ENCODE data around the gene IFNLR1.

IFNLR1 gene

DNA sequence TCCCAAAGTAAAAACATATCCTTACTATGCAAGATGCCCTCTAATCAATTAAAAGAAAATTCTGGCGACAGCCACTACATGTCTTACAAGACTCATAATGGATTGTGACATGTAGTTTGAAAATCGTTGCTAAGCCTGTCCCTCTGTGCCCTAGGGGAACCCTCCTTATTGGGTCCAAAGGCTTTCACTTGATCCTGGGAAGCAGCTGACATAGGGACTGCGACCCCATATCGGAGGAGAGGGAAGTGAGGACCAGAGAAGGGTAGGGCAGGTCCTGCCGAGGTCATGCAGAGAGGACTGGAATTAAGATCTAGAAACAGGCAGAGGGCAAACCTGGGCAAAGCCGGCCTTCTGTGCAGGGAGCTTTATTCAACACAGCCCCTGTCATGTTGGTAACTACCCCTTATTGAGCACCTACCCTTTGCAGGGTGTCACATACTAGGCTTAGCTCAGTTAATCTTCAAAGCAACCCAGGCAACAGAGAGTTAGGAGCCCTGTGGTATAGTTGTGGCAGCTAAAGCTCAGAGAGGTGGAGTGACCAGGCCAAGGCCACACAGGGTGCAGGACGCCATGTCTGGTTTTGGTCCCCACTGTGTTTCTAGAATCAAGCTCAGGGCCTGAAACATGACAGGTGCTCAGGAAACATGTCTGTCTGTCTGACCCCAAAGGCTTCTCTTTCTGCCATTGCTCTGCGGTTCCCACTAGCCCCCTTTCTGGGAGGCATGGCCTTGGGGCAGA lies 18.4 kb upstream of the IFNLR1 start:
- no peak for DNase-seq

DNA sequence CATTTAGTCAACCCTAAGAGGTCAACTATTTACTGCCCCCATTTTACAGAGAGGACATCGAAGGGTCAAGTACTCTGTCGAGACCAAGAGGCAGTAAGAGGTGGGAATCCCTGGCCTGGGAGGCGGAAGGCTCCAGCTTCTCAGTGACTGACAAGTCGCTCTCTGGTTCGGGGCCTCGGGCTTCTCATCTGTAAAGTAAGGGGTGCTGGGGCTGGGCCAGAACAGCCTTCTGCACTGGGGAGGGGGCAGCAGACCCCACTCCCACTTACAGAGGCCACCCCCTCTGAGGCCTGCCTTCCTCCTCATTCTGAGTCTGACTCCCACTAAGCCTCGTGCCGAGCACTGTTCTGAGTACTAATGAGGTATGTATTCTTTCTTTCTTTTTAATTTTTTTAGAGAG lies 17.0 kb upstream of the IFNLR1 start:
- DNase-seq, result no peak

DNA sequence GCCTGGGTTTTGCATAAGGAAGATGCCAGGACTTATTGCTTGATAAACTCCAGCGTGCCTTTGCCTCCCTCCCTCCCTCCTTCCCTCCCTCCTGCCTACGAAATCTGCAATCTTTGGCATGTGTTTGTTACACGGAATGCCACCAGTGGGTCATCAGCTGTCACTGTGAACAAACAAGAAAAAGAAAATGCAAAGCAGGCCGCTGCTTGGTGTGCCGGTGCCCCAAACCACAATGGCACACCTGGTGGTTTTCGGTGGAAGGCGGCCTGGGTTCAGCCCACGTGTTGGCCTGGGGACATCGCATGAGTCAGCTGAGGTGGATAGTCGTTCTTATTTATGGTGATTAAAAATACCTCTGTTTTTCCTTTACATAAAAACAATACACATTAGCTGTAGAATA lies 16.3 kb upstream of the IFNLR1 start:
- DNase-seq, result no peak

DNA sequence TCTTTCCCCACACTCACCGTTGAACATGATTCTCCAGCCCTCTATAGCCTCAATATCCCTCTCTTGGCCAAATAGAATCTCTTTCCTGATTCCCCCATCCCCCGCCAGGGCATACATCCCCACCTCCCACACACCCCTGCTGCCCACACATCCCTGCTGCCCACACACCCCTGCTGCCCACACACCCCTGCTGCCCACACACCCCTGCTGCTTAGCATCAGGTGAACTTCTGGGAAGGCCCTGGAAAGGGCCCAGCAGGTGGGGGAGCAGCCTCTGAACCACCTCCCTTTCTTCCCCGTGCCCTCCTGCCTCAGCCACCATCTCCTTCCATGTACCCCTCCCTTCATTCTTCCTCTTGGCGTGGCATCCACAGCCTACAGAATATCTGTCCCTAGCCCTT lies 15.9 kb upstream of the IFNLR1 start:
- no peak for DNase-seq

DNA sequence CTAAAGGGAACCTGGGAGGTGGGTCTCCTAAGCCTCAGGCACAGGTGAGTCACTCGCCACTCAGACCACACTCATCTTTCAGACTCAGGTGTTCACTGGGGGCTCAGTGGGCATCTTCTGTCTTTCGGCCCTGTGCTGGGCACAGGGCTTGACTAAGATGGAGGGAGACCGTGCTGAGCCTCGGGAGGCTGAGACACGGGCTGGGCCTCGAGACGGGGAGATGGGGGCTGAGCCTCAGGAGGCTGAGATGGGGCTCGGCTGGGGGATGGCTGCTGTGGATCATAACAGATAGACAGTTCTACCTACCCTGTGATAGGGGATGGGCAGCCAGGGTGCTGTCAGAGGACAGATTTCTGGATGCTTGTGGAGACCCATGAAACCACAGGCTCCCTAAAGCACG lies 15.5 kb upstream of the IFNLR1 start:
- DNase-seq, result no peak

DNA sequence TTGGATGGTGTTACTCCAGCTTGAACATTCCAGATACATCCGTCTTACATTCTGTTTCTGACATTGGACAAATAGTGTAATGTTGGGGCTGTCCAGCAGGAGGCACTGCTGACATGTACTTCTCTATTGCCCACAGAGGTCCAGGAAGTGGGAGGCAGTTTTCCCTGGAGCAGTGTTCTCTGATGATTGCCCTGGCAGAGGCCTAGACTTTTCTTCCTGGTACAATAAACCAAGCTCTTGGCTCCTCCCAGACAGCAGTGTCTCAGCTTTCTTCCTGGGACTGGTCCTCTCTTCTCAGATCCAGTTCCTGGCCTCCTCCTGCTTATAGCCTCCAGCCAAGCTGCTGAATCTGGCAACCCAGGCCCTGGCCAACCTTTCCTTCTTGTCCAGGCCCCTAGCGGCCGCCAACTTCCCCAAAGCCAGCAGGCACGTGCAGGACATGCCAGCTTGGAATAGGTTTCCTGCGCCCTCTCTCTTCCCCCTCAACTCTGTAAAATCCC lies 14.9 kb upstream of the IFNLR1 start:
- peak; percentile 88 for DNase-seq

DNA sequence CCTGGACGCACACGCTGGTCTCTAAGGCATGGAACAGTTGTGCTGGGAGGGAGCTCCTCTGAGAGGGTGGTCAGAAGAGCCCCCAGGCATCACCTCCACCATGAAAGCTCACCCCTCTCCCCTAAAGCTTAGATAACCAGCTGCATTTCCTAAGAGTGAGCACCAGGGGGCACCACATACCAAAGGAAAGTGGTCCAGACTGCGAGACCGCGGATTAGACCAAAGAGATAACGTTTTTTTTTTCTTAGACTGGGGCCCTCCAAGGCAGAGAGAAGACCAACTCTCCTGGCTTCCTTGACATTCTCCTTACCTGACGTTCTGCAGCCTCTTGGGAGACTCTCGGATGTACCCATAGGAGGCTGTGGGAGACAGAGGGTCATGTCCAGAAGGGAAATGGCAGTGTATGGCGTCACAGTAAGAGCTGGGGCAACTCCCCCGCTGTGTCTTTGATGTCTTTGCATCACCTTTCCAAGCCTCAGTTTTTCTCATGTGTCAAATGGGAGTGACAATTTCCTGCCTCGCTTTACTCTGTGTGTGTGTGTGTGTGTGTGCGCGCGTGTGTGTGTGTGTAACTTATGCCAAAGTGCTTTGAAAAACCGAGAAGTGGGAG lies 12.3 kb upstream of the IFNLR1 start:
- peak; percentile 75 for DNase-seq

DNA sequence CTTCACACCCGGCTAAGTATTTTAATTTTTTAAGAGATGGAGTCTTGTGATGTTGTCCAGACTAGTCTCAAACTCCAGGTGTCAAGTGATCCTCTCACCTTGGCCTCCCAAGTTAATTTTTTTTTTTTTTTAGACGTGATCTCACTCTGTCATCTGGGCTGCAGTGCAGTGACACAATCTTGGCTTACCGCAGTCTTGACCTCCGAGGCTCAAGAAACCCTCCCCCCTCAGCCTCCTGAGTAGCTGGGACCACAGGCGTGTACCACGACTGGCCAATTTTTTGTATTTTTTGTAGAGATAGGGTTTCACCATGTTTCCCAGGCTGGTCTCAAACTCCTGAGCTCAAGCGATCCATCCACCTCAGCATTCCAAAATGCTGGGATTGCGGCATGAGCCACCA lies 11.7 kb upstream of the IFNLR1 start:
- DNase-seq, result no peak

DNA sequence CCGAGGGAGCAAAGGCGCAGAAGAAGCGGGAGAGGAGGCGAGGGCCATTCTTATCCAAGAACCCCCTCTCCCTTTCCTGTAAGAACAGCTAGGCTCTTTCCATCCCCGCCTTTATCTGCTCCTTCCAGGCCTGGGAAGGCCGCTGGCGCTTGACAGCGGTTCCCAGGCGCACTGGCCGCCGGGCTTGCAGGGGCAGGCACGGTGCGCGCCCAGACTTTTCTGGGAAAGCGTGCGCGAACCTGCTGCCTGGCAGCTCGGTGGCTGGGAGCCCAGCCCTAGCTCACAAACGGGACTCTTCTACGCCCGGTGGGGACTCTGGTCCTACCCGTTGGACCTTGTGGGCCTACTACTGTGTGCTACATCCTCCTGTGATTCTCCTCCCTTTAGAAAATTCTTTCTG lies 8.8 kb upstream of the IFNLR1 start:
- no peak for DNase-seq

DNA sequence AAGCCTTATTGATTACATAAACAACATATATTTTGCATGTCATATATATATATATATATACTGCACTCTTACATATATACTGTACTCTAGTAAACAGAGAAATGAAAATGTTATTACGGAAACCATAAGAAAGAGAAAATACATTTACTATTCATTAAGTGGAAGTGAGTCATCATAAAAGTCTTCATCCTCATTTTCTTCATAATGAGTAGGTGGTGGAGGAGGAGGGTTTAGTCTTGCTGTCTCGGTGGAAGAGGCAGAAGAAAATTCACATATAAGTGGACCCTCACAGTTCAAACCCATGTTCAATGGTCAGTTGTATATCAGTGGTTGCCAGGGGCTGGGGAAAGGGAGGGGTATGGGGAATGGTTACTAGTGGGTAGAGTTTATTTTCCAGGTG lies 8.0 kb upstream of the IFNLR1 start:
- DNase-seq, result no peak

DNA sequence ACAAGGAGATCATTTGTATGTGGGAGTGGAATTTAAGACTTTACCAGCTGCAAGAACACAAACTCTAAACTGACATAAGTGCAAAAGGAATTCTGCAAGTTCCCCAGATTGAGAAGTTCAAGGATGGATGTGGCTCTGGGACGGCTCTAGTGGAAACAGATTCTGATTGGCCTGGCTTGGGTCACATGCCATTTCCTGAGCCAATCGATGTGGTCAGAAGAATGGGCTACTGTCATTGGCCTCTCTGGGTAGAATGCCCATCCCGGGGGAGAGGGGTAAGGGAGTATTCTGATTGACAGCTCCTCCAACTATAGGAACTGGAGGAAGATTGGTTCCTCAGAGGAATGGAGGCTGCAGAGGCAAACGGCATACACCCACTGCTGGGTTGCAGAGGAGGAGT lies 6.0 kb upstream of the IFNLR1 start:
- DNase-seq, result no peak

DNA sequence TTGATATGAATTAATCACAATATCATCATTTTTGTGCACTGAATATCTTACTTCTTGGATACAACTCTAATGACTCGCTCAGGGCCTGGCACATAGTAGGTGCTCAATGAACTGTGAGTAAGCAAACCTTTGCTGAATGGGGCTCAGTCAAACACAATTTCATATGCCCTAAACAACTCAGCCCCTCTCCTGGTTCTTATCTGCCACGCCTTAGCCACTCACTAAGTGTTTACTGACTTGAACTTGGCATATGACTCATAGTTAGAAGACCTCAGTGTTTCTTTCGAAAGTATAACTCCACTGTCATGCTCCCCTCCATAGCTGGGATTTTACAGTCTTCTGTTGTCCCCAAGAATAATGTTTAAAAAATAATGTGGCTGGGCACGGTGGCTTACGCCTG lies 4.8 kb upstream of the IFNLR1 start:
- DNase-seq, result no peak

DNA sequence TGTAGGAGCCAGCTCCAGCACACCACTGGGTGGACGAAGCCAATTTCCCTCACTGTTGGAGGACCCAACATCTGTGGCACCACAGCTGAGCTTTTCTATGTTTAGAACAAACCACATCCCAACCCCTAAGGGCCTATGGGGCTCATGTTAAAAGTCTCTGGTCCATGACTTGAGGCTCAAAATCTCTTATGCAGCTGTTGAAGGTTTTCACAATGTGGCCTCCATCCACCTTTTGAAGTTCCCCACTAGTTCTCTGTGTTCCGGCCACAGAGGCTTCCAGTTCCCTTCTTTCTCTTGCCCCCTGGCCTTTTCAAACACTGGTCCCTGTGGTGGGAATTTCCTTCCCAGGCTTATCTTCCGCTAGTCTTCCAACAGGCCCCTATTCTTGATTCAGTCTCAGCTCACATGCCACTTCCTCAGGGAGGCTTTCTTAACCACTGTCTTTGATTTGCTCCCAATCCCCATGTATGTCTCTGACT lies 3.9 kb upstream of the IFNLR1 start:
- peak; percentile 33 for DNase-seq

DNA sequence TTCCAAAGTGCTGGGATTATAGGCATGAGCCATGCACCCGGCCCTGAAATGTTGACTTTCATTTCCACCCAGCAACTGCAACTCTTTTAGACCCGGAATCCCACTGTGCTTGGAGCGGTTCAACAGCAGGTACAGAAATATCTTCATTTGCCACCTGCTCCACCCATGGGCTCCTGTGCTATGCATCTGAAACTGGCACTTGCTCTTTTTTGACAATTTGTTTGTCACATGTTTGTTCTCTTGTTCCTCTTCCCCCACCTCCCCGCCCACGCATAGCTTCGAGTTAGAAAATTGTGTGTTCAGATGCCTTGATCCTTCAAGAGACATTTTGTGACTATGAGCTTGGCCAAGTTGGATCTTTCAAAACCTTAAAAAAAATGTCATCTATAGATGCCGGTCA lies 2.4 kb upstream of the IFNLR1 start:
- DNase-seq, result no peak

DNA sequence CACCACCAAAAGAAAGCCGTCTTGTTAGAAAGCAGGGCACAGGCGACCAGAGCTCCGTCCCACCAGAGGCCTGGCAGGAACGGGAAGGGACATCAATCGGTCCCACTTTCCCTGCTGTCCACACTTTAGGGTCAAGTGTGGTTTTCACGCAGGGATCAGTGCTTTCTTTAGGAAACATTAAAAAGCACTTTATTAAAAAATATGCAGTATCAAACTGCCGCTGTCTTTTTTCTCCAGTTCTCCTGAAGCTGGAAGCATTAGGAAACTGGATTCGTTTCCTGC lies 437 bp downstream of the IFNLR1 start:
- DNase-seq, result no peak

DNA sequence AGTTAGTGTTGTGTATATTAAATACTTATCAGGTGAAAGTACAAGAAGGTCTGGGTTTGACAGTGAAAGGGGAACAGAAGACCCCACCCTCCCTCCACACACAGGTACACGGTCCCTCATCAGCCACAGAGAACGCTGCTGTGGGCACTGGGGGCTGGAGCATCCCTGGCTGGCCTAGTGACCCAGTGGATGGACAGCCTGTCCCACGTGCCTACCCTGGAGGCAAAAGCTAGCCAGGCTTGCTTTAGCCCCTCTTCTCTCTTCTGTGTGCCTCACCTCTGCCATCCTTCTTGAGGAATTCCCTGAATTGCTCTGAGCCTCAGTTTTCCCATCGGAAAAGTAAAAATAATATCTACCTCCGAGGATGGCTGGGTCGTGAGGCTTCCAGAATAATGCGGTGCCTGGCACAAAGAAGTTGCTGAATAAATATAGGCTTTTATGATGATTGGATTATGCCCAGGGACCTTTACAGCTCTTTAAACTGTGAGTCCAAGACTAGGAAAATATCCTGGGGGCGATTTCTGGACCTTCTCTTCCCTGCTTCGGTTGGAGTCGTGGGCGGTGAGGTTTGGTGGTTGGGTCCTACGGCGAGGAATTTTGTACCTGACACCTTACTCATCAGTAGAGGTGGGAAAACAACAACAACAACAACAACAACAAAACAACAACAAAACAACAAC lies 918 bp downstream of the IFNLR1 start:
- DNase-seq, result no peak

DNA sequence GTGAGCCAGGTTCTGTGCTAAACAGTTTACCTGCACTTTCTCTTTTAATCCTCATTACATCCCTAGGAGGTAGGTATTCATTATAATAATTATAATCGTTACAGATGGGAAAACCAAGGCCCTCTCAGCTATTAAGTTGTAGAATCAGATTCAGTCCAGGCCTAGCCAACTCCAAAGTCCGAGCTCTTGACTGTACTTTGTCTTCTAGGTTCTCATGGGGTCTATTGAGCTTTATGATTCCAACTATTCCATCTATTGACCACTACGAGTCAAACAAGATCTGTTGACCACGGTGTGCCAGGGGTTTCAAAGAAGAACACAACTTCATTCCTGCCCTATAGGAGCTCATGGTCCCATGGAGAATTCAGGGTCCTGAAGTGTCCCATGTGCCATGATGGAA lies 2.0 kb downstream of the IFNLR1 start:
- no peak for DNase-seq

DNA sequence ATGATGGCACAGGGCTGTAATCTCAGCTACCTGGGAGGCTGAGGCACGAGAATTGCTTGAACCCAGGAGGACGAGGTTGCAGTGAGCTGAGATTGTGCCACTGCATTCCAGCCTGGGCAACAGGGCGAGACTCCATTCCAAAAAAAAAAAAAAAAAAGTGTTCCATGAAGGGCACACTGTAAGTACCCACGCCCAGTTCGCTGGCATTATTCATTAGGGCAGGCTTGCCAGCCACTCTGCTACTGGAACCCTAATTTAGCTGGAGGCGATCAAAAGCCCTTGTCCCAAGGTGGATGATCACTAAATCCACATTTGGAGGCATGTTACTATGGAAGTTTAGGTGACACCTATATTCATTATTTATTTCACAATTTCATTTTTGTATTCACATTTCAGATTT lies 5.0 kb downstream of the IFNLR1 start:
- no peak for DNase-seq

DNA sequence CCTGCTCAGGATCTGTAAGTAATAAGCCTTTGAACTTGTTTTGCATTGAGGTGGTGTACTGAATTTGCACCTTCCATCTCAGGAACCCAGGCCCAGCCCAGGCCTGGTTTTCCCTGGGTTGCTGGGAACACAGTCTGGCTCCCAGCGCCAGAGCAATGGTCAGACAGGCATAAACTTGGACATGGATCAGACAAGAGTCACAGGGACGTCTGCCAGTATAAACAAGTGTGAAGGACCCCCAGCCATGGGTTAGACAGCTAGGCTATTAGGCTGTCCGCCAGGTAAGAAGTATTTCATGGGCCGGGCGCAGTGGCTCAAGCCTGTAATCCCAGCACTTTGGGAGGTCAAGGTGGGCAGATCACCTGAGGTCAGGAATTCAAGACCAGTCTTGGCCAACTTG lies 5.5 kb downstream of the IFNLR1 start:
- no peak for DNase-seq

DNA sequence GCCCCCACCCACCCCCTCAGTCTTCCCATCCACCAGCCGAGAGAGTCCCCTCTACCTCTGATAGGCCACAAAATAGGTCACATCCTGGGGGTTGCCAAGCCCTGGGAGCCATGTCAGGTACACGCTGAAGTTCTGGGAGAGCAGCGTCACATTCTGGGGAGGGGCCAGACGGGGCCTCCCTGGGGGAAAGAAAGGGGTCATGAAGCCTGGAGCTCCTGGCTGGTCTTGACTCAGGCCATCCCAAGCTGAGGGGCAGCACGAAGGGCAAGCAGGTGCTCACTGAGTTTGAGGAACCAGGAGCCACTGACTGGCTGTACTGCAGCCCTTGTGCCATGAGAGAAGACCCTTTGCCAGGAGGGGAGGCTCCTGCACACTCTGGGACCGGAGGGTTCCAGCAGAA lies 6.4 kb downstream of the IFNLR1 start:
- no peak for DNase-seq

DNA sequence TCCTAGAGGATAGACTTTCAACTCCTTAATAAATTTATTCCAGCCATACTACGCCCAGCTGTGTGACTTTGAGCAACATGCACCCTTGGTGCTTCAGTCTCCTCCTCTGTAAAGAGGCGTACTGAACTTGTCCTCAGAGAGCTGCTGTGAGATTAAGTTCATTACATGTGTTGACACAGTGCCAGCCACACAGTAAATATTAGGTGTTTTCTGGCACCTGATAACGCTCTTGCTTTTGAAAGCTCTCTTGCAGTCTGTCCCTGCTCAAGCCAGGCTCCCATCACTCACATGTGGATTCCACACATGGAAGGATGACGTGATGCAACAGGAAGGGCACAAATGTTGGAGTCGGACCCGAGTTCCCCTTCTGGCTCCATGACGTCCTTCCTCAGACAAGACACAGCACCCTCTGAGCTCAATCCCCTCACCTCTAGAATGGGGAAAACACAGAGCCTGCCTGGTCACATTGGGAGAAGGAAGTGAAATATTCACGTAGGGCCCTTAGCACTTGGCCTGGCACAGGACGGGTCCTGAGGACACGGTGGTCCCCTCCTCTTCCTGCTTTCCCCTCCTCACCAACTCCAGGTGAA lies 7.7 kb downstream of the IFNLR1 start:
- no peak for DNase-seq

DNA sequence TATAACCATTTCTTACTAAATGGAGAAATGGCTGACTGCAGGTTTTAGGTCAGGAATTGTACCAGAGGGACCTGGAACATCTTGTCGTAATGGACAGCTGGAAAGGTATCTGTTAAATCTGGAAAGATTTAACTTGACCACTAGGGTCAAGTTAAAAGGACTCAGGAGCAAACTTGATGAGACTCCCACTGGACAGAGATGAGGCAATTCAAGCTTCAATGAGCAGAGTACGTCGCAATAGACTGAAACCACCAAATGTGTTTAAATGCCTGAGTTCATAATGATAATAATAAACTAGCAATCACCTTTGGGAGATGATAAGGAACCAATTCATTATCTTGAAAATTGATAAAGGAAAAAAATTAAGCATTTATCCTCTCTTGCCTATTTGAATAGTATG lies 8.7 kb downstream of the IFNLR1 start:
- no peak for DNase-seq

DNA sequence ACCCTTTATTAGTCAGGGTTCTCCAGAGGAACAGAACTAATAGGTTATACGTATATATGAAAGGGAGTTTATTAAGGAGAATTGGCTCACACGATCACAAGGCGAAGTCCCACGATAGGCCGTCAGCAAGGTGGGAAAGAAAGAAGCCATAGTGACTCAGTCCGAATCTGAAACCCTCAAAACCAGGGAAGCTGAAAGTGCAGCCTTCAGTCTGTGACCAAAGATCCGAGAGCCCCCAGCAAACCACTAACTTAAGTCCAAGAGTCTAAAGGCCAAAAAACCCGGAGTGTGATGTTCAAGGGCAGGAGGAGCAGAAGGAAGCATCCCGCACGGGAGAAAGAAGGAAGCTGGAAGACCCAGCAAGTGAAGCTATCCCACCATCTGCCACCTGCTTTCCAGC lies 9.9 kb downstream of the IFNLR1 start:
- DNase-seq, result no peak
